PC-9 (cell line): ENCODE data around the gene E2F6. TPM values are rescaled to one million over a fixed set of nuclear protein-coding genes. Genes with fewer than 3 reads are reported as not detected.

ENCODE experiments used
- BruUV-seq: library from RNA; stranded (reverse); fragments of 400-500 nt; replicated peaks from 2 replicates; lab custom pipeline; 2021; lab: Mats Ljungman, UMichigan
- CTCF ChIA-PET: fragments of 300-600 bp; sonication (Branson Sonifier 250); formaldehyde crosslinking; loops from one replicate; lab custom pipeline; 2022; ENCODE audit warnings: antibody characterized with exemption; lab: Charles Lee
- POLR2A ChIA-PET: fragments of 300-600 bp; sonication (Branson Sonifier 250); formaldehyde crosslinking; loops from one replicate; lab custom pipeline; 2022; ENCODE audit warnings: antibody characterized with exemption; ENCODE audit not compliant: unreplicated experiment; lab: Charles Lee
- DNase-seq, 2 experiments: peaks; one replicate each; pipeline versions ENCODE4 v3.0.0 to v3.0.0-alpha.2; 2015 to 2022; ENCODE audit warnings: mixed read lengths in 1 of 2
- H2AFZ ChIP-seq: fragments of 200-600 bp; sonication (generic); 2 replicates; pipeline ENCODE4 v1.8.1; 2017; ENCODE audit warnings: antibody characterized with exemption
- H3F3A ChIP-seq: fragments of 200-600 bp; sonication (generic); 2 replicates; pipeline ENCODE4 v1.8.1; 2017; ENCODE audit warnings: antibody characterized with exemption, mild to moderate bottlenecking, low read depth; ENCODE audit not compliant: insufficient read depth
- H3K27ac ChIP-seq: fragments of 200-600 bp; sonication (generic); 2 replicates; pipeline ENCODE4 v1.6.1; 2016; ENCODE audit warnings: mixed run types
- H3K27me3 ChIP-seq: fragments of 200-600 bp; sonication (generic); 2 replicates; pipeline ENCODE4 v1.6.1; 2016; ENCODE audit warnings: low read depth, mixed run types; ENCODE audit not compliant: insufficient read depth
- H3K36me3 ChIP-seq: fragments of 200-600 bp; sonication (generic); 2 replicates; pipeline ENCODE4 v1.6.1; 2016; ENCODE audit warnings: low read depth, mixed run types
- H3K4me1 ChIP-seq: fragments of 200-600 bp; sonication (generic); replicated peaks from 2 replicates; pipeline ENCODE4 v1.6.1; 2016; ENCODE audit warnings: mixed run types; ENCODE audit not compliant: insufficient read depth
- H3K4me2 ChIP-seq: fragments of 200-600 bp; sonication (generic); 2 replicates; pipeline ENCODE4 v1.6.1; 2017; ENCODE audit warnings: mixed run types
- H3K4me3 ChIP-seq: fragments of 200-600 bp; sonication (generic); 2 replicates; pipeline ENCODE4 v1.6.1; 2016; ENCODE audit warnings: mixed run types
- H3K79me2 ChIP-seq: fragments of 200-600 bp; sonication (generic); 2 replicates; pipeline ENCODE4 v1.6.1; 2017; ENCODE audit warnings: low read depth, mixed run types
- H3K9me2 ChIP-seq: fragments of 200-600 bp; sonication (generic); 2 replicates; pipeline ENCODE4 v1.8.1; 2017; ENCODE audit warnings: mild to moderate bottlenecking; ENCODE audit not compliant: insufficient read depth
- H3K9me3 ChIP-seq: fragments of 200-600 bp; sonication (generic); 2 replicates; pipeline ENCODE4 v1.8.1; 2016; ENCODE audit warnings: low read depth; ENCODE audit not compliant: insufficient read depth
- H4K20me1 ChIP-seq: fragments of 200-600 bp; sonication (generic); 2 replicates; pipeline ENCODE4 v1.8.1; 2017; ENCODE audit not compliant: insufficient read depth
- CTCF ChIP-seq: fragments of 200-600 bp; sonication (generic); conservative IDR thresholded peaks from 2 replicates; pipeline ENCODE4 v1.6.1; 2017; ENCODE audit warnings: mixed run types, antibody characterized with exemption, mild to moderate bottlenecking, moderate library complexity
- EZH2 ChIP-seq: fragments of 200-600 bp; sonication (generic); IDR thresholded peaks from 2 replicates; pipeline ENCODE4 v1.8.0; 2017; ENCODE audit warnings: antibody characterized with exemption, low read depth
- intact Hi-C: fragments of 100-400 bp; cut with micrococcal nuclease; formaldehyde crosslinking; loops from one replicate; pipeline ENCODE4 v1.10.0; 2022; ENCODE audit not compliant: unreplicated experiment
- total RNA-seq: library from RNA; stranded (reverse); gene quantifications from 2 replicates; pipeline ENCODE4 v1.2.3, GENCODE V29; 2021

E2F6 gene
- total RNA-seq, 1 experiment from 2014 or later = 15.2 TPM

DNA sequence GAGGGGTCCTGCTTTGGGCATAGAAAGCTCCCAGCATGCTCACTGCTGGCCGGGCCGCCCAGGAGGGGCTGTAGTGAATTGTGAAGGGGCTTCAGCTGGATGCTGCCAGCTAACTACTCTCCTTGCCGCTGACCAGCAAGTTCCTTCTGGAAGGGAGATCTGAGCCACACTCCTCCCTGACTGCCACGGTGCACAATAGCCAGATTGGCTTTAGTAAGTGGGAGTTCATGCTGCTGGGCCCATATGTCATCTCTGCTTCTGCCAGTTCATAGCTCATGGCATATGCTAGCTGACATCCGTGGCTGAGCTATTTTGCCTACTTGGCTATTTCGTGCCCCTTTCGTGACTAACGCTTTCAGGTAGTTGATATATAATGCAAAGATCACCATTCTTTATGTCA lies 69.9 kb downstream of the E2F6 start:
- ChIA-PET POLR2A (no interaction called here), CTCF (no interaction called here)
- H3K9me3 ChIP-seq = no peaks in the 10 kb centered on the region
- H4K20me1 ChIP-seq = no peaks in the 10 kb centered on the region
- no peak overlapping the region for H2AFZ ChIP-seq
- H3K4me1 ChIP-seq = no peaks in the 10 kb centered on the region
- no peaks in the 10 kb centered on the region for H3K9me2 ChIP-seq
- H3K27ac ChIP-seq = no peak overlapping the region
- TF ChIP-seq CTCF (no peak), EZH2 (no peak)
- no peak overlapping the region for H3K4me2 ChIP-seq
- no peak overlapping the region for H3K4me3 ChIP-seq
- H3K36me3 ChIP-seq = no peaks in the 10 kb centered on the region
- no peaks in the 10 kb centered on the region for H3K79me2 ChIP-seq
- BruUV-seq = no TSS peak
- no peak for DNase-seq
- H3K27me3 ChIP-seq = no peaks in the 10 kb centered on the region
- intact Hi-C loops = no loop called here
- no peaks in the 10 kb centered on the region for H3F3A ChIP-seq

GRCh38 chr2:11395389-11395788 lies 70.6 kb downstream of the E2F6 start:
- TF ChIP-seq CTCF = no peak
- TF ChIP-seq EZH2 = no peak
- Histone ChIP-seq H3K4me1 (no peaks in the 10 kb centered on the region), H2AFZ (no peak overlapping the region), H3K4me2 (no peak overlapping the region), H4K20me1 (no peaks in the 10 kb centered on the region), H3K9me3 (no peaks in the 10 kb centered on the region), H3K27me3 (no peaks in the 10 kb centered on the region), H3K27ac (no peak overlapping the region), H3K79me2 (no peaks in the 10 kb centered on the region), H3F3A (no peaks in the 10 kb centered on the region), H3K9me2 (no peaks in the 10 kb centered on the region), H3K36me3 (no peaks in the 10 kb centered on the region), H3K4me3 (no peak overlapping the region)
- no peak for DNase-seq
- BruUV-seq = no TSS peak
- ChIA-PET CTCF (no interaction called here), POLR2A (no interaction called here)
- intact Hi-C loops = no loop called here

Other genes with a start within 250 kb of the E2F6 start
- 28.5 and 38.0 TPM in 2 replicates for gene ROCK2, start 121.5 kb downstream of the E2F6 start, total RNA-seq
- 0.20 and 0.37 TPM in 2 replicates for gene GREB1, start 67.9 kb upstream of the E2F6 start, total RNA-seq
- gene NTSR2, start 204.0 kb upstream of the E2F6 start, total RNA-seq = not detected in 2 replicates